Uterus (tissue), 4 donors: ENCODE results near the gene MAP4K1. TPM values are rescaled to one million over a fixed set of nuclear protein-coding genes. Genes with fewer than 3 reads are reported as not detected.

Source experiments
- DNase-seq, 2 donors: peaks; one replicate each; pipeline ENCODE4 v3.0.0-alpha.2; 2019 to 2020
- H3K27ac ChIP-seq, 2 donors: fragments of 200-600 bp; sonication (generic); 1 replicate in 1 of 2; 2 replicates in 1 of 2; pipeline ENCODE4 v1.5.1; 2016 to 2018
- H3K27me3 ChIP-seq, 2 donors: fragments of 200-600 bp; sonication (generic); one replicate each; pipeline ENCODE4 v1.5.1; 2018 to 2019; ENCODE audit warnings: control low read depth in 1 of 2
- H3K36me3 ChIP-seq, 2 donors: fragments of 200-600 bp; sonication (generic); one replicate each; pipeline ENCODE4 v1.5.1; 2019; ENCODE audit warnings: control low read depth in 1 of 2
- H3K4me1 ChIP-seq, 2 donors: fragments of 200-600 bp; sonication (generic); one replicate each; pipeline ENCODE4 v1.5.1; 2018 to 2019; ENCODE audit warnings: control low read depth in 1 of 2
- H3K4me3 ChIP-seq, 2 donors: fragments of 200-600 bp; sonication (generic); 1 replicate in 1 of 2; 2 replicates in 1 of 2; pipeline ENCODE4 v1.5.1; 2018 to 2019; ENCODE audit warnings: mild to moderate bottlenecking in 1 of 2
- H3K9me3 ChIP-seq, 2 donors: fragments of 200-600 bp; sonication (generic); one replicate each; pipeline ENCODE4 v1.5.1; 2019; ENCODE audit warnings: control low read depth in 1 of 2
- POLR2A ChIP-seq, 2 donors: fragments of 450-650 bp; IDR thresholded peaks; one replicate each; pipeline ENCODE4 v1.6.1; 2016; ENCODE audit warnings: antibody characterized with exemption in 2 of 2, mild to moderate bottlenecking in 1 of 2, moderate library complexity in 1 of 2
- intact Hi-C: fragments of 100-400 bp; cut with DNase I; formaldehyde crosslinking; loops from one replicate; pipeline ENCODE4 v1.15.1; 2023; ENCODE audit warnings: low total_unique reads
- total RNA-seq, 4 donors: library from RNA; depleted of rRNA in 3 of 4; stranded (reverse); fragments of >200 nt in 3 of 4; gene quantifications; one replicate each; pipeline versions ENCODE4 v1.1.0 to v1.2.4, GENCODE V29; 2014 to 2023
- TF ChIP-seq, protein P1 (sequence below), 4 experiments: fragments of 200-600 bp in 2 of 4; fragments of 450-650 bp in 2 of 4; sonication (generic) in 2 of 4; IDR thresholded peaks; one replicate each; pipeline ENCODE4 v1.5.1; 2016 to 2019; ENCODE audit warnings: antibody characterized with exemption in 4 of 4, mild to moderate bottlenecking in 2 of 4, moderate library complexity in 1 of 4
- donor health status: DM: yes; HTN: yes; CAD: no.

MAP4K1 gene
- total RNA-seq, 4 donors from 2014 or later: 0.55 to 4.5 (median 3.6) TPM; not detected in 1

- TF ChIP-seq, protein P1, sequence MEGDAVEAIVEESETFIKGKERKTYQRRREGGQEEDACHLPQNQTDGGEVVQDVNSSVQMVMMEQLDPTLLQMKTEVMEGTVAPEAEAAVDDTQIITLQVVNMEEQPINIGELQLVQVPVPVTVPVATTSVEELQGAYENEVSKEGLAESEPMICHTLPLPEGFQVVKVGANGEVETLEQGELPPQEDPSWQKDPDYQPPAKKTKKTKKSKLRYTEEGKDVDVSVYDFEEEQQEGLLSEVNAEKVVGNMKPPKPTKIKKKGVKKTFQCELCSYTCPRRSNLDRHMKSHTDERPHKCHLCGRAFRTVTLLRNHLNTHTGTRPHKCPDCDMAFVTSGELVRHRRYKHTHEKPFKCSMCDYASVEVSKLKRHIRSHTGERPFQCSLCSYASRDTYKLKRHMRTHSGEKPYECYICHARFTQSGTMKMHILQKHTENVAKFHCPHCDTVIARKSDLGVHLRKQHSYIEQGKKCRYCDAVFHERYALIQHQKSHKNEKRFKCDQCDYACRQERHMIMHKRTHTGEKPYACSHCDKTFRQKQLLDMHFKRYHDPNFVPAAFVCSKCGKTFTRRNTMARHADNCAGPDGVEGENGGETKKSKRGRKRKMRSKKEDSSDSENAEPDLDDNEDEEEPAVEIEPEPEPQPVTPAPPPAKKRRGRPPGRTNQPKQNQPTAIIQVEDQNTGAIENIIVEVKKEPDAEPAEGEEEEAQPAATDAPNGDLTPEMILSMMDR (IDR thresholded peaks at IDR 0.05): no peak
- no peak for TF ChIP-seq POLR2A (IDR thresholded peaks at IDR 0.05)
- intact Hi-C loops: no loop called here
- peaks cover 11% of the 10 kb centered on the region in 2 donors for H3K4me1 ChIP-seq
These were observed 30.4 kb upstream of the MAP4K1 start for GRCh38 chr19:38647966-38648768.

GRCh38 chr19:38647368-38647965, 29.7 kb upstream of the MAP4K1 start, which contains the start of gene ACTN4:
ACTN4 (plus strand) TSS chr19:38647649; CDS start chr19:38647746, 97 bp downstream.
- no peaks in the 10 kb centered on the region for H3K36me3 ChIP-seq
- no peaks in the 10 kb centered on the region for H3K9me3 ChIP-seq
- H3K4me3 ChIP-seq: peak within 1 kb of the TSS; percentile 97 to 99
- TF ChIP-seq POLR2A (IDR thresholded peaks at IDR 0.05): peak; percentile 100
- TF ChIP-seq, protein P1 (IDR thresholded peaks at IDR 0.05): peak in 2 of 4 experiments; percentile 4 to 30
- H3K27me3 ChIP-seq: no peaks in the 10 kb centered on the region
- H3K4me1 ChIP-seq: peaks cover 9% of the 10 kb centered on the region in 2 donors
- H3K27ac ChIP-seq: peak within 1 kb of the TSS; percentile 98
- intact Hi-C loops: no loop called here
- DNase-seq: peak; percentile 98 to 100

More at GRCh38 chr19:38647966-38648768, 30.4 kb upstream of the MAP4K1 start:
- Histone ChIP-seq H3K4me3 (peak overlapping the region; percentile 97 to 99), H3K36me3 (no peaks in the 10 kb centered on the region), H3K9me3 (no peaks in the 10 kb centered on the region), H3K27me3 (no peaks in the 10 kb centered on the region), H3K27ac (peak overlapping the region; percentile 98)
- DNase-seq: no peak

- no peak for TF ChIP-seq POLR2A (IDR thresholded peaks at IDR 0.05)
- TF ChIP-seq, protein P1 (IDR thresholded peaks at IDR 0.05): no peak
These were observed 27.0 kb upstream of the MAP4K1 start for GRCh38 chr19:38644719-38645118.

DNA sequence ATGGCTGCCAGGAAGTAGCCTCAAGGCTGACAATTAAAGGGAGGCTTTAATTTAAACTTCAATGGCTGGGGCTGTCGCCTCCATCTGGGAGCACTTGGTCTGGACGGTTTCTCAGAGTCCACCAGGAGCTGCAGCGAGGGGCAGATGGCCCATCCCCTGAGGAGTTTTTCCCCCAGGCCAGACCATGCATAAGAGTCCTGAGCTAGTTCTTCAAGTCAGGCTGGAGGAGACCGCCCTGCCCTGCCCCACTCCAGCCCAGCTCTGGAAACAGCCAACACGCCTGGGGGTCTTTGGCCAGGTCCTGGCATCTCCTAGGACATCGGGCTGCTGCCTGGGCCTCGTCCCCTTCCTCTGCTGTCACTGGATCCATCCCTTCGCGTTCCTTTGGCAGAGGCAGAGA, 24.4 kb upstream of the MAP4K1 start:
- no peaks in the 10 kb centered on the region for H3K9me3 ChIP-seq
- DNase-seq: no peak
- H3K4me3 ChIP-seq: no peak overlapping the region
- intact Hi-C loops: no loop called here
- TF ChIP-seq, protein P1 (IDR thresholded peaks at IDR 0.05): no peak
- no peak for TF ChIP-seq POLR2A (IDR thresholded peaks at IDR 0.05)
- no peaks in the 10 kb centered on the region for H3K27me3 ChIP-seq
- no peaks in the 10 kb centered on the region for H3K4me1 ChIP-seq
- no peak overlapping the region for H3K27ac ChIP-seq
- H3K36me3 ChIP-seq: no peaks in the 10 kb centered on the region

More at GRCh38 chr19:38644719-38645118, 27.0 kb upstream of the MAP4K1 start:
- Histone ChIP-seq H3K27me3 (no peaks in the 10 kb centered on the region), H3K36me3 (no peaks in the 10 kb centered on the region), H3K4me3 (no peak overlapping the region), H3K4me1 (no peaks in the 10 kb centered on the region), H3K27ac (no peak overlapping the region), H3K9me3 (no peaks in the 10 kb centered on the region)
- DNase-seq: no peak
- intact Hi-C loops: no loop called here

DNA sequence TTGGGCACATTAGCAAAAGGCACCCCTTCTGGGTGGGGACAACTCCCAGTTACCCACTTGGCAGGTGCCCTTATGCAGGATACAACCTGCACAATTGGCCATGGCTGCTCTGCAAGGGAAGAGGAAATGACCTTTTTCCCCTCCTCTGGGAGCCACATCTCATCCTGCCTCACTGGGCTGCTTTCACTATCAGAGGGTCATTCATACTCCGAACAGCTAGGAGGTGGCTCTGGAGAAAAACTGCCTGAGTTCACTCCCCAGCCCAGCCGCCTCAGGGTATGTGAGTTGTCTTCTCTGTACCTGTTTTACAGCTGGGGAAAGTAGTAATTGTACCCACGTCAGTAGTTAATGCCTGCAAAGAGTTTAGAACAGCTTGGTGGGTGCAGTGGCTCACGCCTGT, 22.6 kb upstream of the MAP4K1 start:
- DNase-seq: no peak
- Histone ChIP-seq H3K27ac (peak overlapping the region; percentile 55 to 75), H3K36me3 (no peaks in the 10 kb centered on the region), H3K27me3 (no peaks in the 10 kb centered on the region), H3K4me1 (no peaks in the 10 kb centered on the region), H3K9me3 (no peaks in the 10 kb centered on the region), H3K4me3 (no peak overlapping the region)
- intact Hi-C loops: no loop called here
- no peak for TF ChIP-seq POLR2A (IDR thresholded peaks at IDR 0.05)
- TF ChIP-seq, protein P1 (IDR thresholded peaks at IDR 0.05): no peak
